DMS153 treated with DMSO at 0.1 percent for 48 hours (cell line): ENCODE data around the gene CD207.
"Not testable (repeated sequence)": the region's sequence is repeated elsewhere in the genome, so short reads cannot be mapped to it uniquely, and the experiment has no call there.

Experiments
- DNase-seq: peaks from one replicate; lab custom pipeline; 2025; ENCODE audit not compliant: unreplicated experiment; lab: John Stamatoyannopoulos, UW

CD207 gene

DNA sequence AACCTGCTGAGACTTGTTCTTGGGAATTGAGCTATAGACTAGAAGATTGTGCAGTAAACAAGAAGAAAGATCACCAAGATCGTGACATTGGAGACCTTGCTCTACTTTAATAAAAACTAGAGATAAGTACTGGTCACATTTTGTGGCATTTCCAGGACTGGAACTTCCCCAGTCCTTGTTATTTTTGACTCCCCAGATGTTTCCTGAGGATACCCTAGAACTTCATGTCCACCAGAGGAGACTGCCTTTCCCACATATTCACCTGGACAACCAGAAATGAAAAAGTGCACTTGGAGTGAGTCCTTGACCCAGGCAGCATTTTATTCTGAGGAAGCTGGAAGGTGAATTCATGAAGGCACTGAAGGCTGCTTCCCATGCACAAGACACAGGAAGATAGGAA lies 5.7 kb downstream of the CD207 start:
- DNase-seq: no peak

DNA sequence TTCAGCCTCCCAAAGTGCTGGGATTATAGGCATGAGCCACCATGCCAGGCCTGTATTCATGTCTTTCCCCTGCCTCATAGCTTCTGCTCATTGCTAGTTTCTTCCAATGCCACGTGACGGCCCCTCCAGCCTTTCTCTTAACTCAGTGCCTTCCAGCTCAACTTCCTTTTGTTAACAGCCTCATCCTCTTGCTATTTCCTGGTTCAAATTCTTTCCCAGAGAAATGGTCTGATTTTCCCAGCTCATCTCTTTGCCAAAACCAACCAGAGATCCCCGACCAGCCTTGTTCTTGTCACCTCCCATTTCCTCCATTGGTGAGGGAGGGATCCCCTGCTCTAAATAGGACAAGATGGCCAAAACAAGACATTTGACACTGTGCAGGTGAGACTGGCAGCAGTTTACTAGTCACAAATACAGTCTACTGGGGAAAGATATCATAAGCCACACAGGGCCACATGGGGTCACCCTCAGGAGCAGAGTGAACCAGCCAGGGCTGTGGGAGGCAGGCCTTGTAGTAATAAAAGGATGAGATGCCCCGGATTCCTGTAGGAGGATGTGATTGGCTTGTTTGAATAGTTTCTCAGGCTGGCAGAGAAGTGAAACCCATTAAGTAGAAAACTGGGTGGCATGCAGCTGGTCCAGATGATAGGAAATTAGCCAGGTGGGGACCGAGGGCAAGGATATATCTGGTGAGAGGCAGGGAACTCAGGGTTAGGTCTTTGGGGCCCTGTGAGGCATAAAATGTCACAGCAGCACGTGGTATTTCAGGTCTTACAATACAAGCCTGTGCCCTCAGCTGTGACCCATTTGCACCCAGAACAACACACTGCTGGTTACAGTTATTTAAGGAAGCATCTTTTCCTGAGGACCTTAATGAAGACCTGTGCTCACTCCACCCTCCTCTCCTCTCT lies 6.4 kb downstream of the CD207 start:
- no peak for DNase-seq

DNA sequence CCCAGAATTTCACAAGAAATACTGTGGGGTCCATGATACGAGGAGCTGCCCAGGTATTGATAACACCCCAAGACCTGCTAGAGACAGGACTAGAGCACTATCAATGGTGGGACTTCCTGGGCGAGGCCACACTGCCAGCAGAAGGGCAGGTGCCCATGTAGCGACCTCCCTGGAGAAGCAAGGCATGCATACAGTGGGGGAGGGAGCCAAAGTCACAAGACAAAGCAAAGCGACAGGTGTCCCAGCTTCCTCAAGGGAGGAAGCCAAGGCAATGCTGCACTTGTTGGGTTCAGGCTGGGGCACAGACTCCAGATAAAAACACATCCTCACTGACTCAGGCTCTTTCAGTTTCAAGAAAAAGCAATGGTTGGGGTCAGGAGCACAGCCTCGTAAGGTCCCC lies 7.5 kb downstream of the CD207 start:
- no peak for DNase-seq

DNA sequence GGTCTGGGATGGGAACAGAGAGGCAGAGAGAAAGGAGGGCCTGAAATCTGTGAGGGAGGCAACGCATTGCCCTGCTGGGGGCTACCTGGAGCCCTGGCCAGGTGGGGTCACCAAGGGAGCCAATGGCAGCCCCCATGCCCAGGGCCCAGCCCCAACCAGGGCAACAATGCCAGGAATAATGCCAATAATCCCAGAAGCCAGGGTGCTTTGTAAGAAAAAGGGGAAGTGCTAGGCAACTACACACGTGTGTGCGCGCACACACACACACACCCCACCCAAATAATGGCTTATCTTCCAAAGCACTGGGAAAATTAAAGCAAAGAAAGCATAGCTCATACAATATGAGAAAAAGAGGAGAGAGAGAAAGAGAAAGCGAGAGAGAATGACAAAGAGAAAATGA lies 8.2 kb downstream of the CD207 start:
- no peak for DNase-seq

DNA sequence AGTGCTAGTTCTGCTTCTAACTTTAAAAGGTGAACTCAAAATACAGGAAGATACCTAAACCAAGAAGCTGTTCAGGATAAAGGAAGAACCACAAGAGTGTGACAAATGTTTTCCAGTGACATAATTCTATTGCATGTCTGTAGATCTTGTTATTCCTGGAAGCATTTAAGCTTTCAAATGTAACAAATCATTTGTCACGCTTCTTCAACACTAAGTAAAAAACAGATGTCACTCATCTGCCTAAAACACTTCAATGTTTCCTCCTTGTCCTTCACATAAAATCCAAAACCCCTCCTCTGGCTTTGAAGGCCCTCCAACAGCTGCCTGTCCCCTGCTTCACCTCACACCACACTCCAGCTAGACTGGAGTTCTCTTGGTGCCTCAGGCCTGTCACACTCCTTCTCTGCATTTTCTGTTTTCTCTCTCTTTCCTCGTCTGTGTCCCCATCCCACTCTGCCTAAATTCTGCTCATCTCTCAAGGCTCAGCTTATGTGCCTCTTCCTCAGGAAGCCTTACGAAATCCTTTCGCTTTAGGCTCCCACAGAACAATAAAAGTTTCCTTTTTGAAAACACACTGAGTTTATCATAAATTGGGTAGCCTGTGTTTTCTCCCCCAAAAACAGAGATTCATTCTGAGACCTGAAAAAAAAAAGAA lies 8.8 kb downstream of the CD207 start:
- DNase-seq: no peak

DNA sequence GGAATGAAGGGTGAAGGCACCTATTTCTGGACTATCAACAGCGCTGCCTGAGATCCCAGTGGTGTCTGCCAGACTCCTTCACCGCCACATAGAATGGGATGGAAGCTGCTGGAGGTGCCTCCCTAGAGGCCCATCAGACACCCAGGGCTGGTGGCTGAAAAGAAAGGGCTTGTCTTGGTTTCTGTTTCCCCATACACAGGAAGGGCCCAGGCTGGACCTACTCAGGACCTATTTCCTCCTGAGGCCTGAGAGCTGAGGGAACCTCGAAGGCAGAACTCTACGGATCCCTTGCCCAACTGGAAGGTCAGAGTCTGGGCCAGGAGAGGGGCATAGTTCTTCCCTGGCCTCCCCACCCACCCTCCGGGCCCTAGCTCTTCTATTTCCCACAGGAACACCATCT lies 12.4 kb downstream of the CD207 start:
- DNase-seq: no peak

DNA sequence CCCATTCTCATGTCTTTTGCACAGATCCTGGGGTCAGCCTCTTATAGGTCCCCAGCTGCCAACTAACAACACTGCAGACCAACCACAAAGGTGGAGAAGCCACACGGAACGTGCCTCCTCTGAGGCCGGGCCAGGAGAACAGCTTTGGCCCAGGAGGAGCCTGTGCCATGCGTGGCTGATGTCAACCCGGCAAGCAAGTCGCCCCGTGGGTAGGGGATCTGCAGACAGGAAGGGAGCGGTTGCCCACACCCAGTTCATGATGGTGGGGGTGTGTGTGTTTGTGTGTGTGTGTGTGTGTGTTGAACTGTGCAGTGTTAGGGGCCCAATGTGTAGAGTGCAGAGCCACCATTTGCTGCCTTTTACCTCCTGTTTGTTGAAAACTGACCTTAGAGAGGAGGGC lies 12.8 kb downstream of the CD207 start:
- no peak for DNase-seq

DNA sequence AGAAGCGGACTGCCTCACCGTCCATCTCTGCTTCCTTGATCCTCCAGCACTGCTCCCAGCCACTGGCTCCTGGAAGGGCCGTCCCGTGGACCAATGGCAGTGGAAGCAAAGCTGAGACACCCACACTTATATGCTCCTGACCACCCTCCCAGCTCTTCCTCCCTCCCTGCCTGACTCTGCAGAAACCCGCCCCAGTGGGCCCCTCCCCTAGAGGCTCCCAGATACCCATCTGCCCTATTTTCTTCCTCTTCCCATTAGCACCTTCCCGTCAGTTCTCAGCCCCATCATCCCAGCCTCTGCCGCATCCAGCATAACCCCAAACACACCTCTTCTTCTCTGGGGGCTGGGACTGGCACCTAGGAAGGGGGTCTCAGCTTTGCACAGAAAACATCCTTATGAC lies 15.1 kb downstream of the CD207 start, which contains the start of gene CLEC4F:
CLEC4F (minus strand) TSS at position 101 of the 400 bp plus-strand sequence; CDS start at position 25, 76 bp downstream.
- DNase-seq: no peak

DNA sequence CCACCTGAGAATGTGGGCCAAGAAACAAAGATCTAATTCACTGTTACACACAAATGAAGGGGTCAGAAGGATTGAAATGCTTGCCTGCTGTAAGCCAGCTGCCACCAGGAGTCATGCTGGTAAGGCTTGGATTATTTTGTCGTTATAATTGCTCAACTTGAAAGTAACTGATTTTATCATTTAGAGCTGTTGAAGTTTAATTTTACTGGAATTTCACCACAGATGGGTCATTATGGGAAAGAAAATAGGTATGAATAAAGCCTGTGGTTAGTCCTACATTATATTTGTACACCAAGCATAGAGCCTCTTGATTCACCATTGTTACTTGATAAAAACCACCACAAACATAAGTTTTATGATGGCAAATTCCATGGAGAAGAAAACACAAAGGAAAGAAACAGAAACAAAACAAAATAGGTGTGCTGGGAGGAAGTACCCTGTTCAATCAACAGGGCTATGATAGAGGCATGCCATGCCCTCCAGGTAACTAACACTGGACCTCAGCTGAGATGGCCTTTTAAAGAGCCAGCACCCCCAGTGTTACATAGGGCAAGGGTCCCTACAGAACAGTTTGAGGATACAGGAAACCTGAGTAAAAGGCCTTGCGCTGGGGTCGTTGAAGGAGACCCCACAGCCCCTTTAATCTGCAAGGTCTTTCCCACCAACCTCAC lies 18.2 kb downstream of the CD207 start:
- DNase-seq: no peak

DNA sequence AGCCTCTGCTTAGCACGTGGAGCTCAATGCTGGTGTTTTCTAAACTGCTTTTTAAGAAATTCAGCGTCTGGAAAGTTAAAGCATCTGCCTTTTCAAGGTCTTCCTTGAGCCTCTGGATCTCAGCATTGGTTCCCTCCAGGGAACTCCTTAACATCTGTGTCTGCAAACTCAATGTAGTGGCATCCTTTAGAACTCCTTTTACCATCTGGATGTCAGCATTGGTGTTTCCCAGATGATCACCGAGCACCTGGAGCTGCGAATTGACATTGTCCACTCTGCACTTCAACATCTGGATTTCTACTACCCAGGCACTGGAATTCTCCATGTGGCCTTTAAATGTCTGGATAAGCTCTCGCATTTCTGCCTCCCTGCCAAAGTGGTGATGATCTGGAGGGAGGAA lies 18.9 kb downstream of the CD207 start:
- no peak for DNase-seq

DNA sequence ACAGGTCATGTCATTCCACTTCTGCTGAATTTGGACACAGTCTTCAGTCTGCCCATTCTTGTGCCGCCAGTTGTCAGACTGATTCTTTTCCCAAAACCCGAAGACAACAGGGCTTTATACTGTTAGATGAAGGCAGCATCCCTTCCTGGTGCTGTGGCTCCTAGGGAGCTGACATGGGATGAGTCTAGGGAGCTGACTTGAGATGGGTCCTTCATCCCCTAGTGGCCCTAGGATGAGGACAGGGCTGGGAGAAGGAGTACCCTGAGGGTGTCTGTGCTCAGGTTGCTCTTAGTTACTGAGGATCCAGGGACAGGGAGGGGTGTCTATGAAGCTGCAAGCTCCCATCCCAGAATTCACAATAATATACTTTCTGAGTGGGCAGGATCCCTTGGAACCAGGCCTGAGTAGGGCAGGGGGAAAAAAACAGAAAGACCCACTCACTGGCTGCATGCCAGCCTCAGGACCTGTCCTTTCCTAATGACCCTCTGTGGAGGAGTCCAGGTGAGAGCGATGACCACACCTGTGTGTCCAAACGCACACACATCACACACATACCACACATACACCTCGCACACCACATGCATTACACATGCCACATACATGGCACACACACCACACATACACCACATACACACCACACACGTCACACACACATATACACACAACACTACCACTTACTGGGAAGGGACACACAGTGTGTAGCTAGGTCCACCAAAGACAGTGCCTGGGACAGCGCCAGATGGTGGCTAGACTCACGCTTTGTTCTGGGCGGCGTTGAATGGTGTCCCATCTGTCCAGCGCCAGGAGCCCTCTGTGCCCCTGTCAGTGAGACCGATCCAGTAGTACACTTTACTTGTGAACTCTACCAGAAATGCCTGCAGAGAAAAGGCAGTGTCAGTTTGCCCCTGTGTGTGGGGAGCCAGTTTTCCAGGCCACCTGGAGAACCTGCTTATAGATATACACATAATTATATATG lies 26.3 kb downstream of the CD207 start:
- DNase-seq: no peak

DNA sequence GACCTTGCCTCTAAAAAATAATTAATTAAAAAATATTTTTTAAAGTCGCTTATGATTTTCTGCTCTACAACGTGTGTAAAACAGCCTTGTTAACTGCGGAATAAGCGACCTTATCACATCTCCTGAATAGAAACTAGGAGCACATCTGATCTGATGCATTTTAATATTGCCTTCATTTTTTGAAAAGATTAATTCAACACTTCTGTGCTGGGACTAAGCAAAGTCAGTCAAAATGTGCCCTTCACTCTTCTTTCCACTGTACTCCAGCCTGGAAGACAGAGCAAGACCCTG lies 27.8 kb downstream of the CD207 start:
- no peak for DNase-seq

DNA sequence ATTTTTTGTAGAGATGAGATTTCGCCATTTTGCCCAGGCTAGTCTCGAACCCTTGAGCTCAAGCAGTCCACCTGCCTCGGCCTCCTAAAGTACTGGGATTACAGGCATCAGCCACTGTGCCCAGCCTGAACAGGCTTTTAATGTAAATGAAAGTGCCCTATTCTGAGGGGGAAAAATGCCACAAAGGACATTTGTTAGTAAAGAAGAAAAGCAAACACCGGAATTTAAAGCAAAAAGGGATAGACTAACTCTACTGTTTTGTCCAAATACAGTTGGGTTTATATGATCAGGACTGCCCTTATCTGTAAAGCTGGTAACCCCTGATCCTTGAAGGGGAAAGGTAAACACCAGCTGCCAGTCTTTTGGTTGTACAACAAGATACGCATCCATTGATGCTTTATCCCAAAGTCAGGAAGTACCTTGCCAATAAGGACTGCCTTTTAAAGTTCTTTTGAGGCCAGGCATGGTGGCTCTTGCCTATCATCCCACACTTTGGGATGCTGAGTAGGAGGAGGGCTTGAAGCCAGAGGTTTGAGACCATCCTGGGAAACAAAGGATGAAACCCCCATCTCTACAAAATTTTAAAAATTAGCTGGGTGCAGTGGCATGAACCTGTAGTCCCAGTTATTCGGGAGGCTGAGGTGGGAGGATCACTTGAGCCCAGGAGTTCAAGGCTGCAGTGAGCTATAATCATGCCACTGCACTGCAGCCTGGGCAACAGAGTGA lies 28.4 kb downstream of the CD207 start:
- no peak for DNase-seq

DNA sequence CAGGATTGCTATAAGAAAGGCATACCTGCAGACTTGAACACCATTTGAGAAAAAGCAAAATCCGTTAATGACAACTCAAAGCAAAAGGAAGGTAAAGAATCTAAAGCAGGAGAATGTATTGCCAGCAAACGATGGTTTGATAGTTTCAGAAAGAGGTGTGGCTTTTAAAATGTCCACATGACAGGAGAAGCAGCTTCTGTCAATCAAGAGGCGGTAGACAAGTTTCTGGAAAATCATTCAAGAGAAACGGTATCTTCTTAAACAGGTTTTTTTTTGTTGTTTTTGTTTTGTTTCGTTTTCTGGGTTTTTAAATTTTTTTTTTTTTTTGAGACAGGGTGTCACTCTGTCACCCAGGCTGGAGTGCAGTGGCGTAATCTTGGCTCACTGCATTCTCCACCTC lies 29.0 kb downstream of the CD207 start:
- DNase-seq: no peak

DNA sequence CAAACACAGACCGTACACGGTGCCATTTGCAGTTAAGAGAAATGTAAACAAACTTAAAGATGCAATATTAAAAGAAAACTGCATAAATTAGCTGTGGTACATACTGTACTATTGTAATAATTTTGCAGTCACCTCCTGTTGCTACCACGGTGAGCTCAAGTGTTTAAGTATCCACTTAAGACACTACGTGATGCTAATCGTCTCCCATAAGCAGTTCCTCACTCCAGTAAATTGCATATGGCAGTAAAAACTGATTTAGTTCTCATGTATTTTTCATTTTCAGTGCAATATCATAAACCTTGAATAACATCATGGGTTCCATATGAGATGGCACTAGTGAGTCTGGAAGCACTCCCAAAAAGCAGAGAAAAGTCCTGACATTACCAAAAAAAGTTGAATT lies 29.6 kb downstream of the CD207 start:
- no peak for DNase-seq

DNA sequence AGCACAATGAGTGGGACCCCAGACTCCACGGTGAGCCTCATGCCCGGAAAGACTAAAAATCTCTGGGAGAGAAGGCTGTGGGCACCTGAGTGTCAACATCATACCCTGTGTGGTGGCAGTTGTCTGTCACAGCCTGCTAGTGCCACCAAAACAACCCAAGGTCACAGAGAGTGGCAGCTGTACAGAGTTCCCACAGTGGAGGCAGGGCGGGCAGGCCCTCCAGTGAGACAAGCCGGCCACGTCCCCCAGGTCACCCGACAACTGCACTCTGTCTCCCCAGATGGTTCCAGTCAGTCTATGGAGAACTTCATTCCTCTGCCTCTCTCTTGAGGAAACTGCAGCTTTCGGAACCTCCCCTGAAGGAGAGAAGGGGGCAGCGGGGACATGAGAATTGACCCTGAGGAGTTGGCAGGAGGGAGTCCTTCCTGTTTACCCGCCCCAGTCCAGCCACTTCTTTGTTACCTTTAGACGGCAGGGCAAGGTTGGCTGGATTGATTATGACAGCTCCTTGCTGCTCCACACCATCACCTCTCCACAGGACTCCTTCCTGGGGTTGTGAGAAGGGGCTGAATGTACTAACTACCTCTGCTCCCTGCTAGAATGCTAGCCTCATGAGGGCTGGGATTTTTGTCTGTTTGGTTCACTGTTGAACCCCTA lies 33.9 kb downstream of the CD207 start:
- DNase-seq: no peak

DNA sequence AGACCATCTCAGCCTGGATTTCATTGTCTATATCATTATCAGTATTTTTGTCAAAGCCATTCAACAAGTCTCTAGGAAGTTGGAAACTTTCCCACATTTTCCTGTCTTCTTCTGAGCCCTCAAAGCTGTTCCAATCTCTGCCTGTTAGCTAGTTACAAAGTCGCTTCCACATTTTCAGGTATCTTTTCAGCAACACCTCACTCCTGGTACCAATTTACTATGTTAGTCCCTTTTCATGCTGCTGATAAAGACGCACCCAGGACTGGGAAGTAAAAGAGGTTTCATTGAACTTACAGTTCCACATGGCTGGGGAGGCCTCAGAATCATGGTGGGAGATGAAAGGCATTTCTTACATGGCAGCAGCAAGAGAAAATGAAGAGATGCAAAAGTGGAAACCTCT lies 35.9 kb downstream of the CD207 start:
- no peak for DNase-seq

DNA sequence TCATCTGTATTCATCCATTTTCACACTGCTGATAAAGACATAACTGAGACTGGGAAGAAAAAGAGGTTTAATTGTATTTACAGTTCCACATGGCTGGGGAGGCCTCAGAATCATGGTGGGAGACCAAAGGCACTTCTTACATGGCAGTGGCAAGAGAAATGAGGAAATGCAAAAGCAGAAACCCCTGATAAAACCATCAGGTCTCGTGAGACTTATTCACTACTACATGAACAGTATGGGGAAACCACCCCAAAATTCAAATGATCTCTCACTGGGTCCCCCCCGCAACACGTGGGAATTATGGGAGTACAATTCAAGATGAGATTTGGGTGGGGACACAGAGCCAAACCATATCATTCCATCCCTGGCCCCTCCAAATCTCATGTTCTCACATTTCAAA lies 37.6 kb downstream of the CD207 start:
- not testable (repeated sequence) for DNase-seq

DNA sequence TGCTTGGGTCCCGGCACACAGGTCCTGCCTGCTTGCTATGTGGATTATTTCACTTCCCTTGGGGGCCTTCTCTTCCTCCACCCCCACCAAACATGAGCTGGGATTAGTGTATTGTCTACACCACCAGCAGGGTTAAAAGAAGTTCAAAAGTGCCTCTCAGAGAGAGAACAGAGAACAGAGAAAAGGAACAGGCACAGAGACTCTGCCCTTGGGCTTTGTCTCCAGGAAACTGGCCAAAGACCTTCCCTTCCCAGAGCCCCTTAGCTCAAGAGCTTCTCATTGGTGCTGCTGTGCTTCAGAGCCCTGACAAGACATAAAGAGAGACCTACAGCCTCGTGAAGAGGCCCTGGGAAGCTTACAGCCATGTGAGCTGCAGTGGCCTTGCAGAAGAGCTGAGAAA lies 38.1 kb downstream of the CD207 start:
- DNase-seq: no peak

DNA sequence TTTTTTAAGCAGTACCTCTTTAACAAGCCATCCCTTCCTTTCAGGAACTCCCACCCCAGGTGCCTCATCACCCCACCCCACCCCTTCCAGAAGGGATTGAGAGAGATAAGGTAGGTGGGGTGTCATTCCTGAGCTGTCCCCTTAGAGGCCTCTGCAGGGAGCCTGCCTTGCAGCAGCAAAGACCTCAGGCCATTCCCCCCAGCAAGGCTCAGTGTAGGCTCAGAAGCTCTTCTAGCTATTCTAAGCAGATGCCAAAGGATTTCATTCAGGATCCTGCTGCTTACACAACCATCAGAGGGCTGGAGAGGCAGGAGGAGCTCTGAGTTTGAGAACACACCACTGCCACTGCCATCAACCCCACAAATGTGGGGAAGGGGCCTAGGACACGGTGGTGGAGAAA lies 39.4 kb downstream of the CD207 start:
- no peak for DNase-seq
